Mucosa of descending colon (tissue), 3 donors: ENCODE results near the gene WDR35. TPM values are rescaled to one million over a fixed set of nuclear protein-coding genes. Genes with fewer than 3 reads are reported as not detected.
A peak's percentile ranks its signal among the peaks of the same experiment; 100 is the strongest.

Experiments used
- ATAC-seq: fragments of 200-7000 bp; cut with Tn5 transposase; one replicate; pipeline ENCODE4 v1.9.1; 2020; ENCODE audit warnings: mild to moderate bottlenecking, moderate library complexity
- DNase-seq, 3 donors: peaks; one replicate each; pipeline ENCODE4 v3.0.0-alpha.2; 2020
- H3K36me3 ChIP-seq: fragments of 200-600 bp; one replicate; pipeline ENCODE4 v1.8.0; 2021; ENCODE audit warnings: low read depth, mild to moderate bottlenecking
- H3K4me1 ChIP-seq: fragments of 200-600 bp; one replicate; pipeline ENCODE4 v1.8.0; 2021; ENCODE audit warnings: low read depth, mild to moderate bottlenecking
- H3K4me3 ChIP-seq: fragments of 200-600 bp; one replicate; pipeline ENCODE4 v1.8.0; 2021; ENCODE audit warnings: mild to moderate bottlenecking
- H3K9me3 ChIP-seq: fragments of 200-600 bp; one replicate; pipeline ENCODE4 v1.8.0; 2021; ENCODE audit warnings: mild to moderate bottlenecking
- CTCF ChIP-seq: fragments of 200-600 bp; IDR thresholded peaks from one replicate; pipeline ENCODE4 v1.8.0; 2022; ENCODE audit warnings: antibody characterized with exemption, mild to moderate bottlenecking
- intact Hi-C, 2 donors: fragments of 100-400 bp; cut with DNase I in 1 of 2; cut with micrococcal nuclease in 1 of 2; formaldehyde crosslinking; loops; one replicate each; pipeline versions ENCODE4 v1.11.0 to v1.11.1; 2022; cut with DNase I, micrococcal nuclease
- total RNA-seq, 3 donors: library from RNA; stranded (reverse); fragmentation: NEBNext Ultra II Directional in 2 of 3; extraction: Animal tissue kit (Norgen Biotek cat#: 25700) in 2 of 3; gene quantifications; one replicate each; pipeline versions ENCODE4 v1.2.1 to v1.2.4, GENCODE V29; 2021 to 2023
- donor health status: DM: no; HTN: no; CAD: no; lungs with moderate emphysema.
- donor health status: DM: no; HTN: no; CAD: no.
- donor health status: DM: no; HTN: yes; CAD: no.

The WDR35 gene
- total RNA-seq, 3 donors from 2014 or later, result 1.9 to 8.8 (median 2.7) TPM

GRCh38 chr2:19916385-19916950, 73.4 kb downstream of the WDR35 start:
- intact Hi-C loops, result no loop called here
- ATAC-seq (no peak), DNase-seq (no peak)
- Histone ChIP-seq H3K4me3 (no peak overlapping the region), H3K36me3 (no peaks in the 10 kb centered on the region), H3K9me3 (no peaks in the 10 kb centered on the region), H3K4me1 (no peaks in the 10 kb centered on the region)
- no peak for TF ChIP-seq CTCF

GRCh38 chr2:19914266-19914975, 75.5 kb downstream of the WDR35 start:
- no peaks in the 10 kb centered on the region for H3K4me1 ChIP-seq
- intact Hi-C loops, result no loop called here
- H3K4me3 ChIP-seq, result no peak overlapping the region
- TF ChIP-seq CTCF, result no peak
- ATAC-seq (no peak), DNase-seq (no peak)
- no peaks in the 10 kb centered on the region for H3K9me3 ChIP-seq
- H3K36me3 ChIP-seq, result no peaks in the 10 kb centered on the region

GRCh38 chr2:19911808-19912509, 77.9 kb downstream of the WDR35 start:
- no peaks in the 10 kb centered on the region for H3K9me3 ChIP-seq
- H3K4me3 ChIP-seq, result no peak overlapping the region
- no peak for TF ChIP-seq CTCF
- no peaks in the 10 kb centered on the region for H3K4me1 ChIP-seq
- ATAC-seq (no peak), DNase-seq (no peak)
- intact Hi-C loops, result no loop called here
- no peaks in the 10 kb centered on the region for H3K36me3 ChIP-seq

GRCh38 chr2:19902216-19902740, 87.6 kb downstream of the WDR35 start:
- Histone ChIP-seq H3K36me3 (no peaks in the 10 kb centered on the region), H3K4me1 (peaks cover 13% of the 10 kb centered on the region), H3K9me3 (no peaks in the 10 kb centered on the region), H3K4me3 (peak overlapping the region; percentile 78)
- DNase-seq (no peak), ATAC-seq (no peak)
- no peak for TF ChIP-seq CTCF
- intact Hi-C loops, result no loop called here

- peak; percentile 98 for ATAC-seq
- no peak for TF ChIP-seq CTCF
- H3K4me1 ChIP-seq, result peaks cover 13% of the 10 kb centered on the region
- no peaks in the 10 kb centered on the region for H3K36me3 ChIP-seq
- H3K4me3 ChIP-seq, result peak within 1 kb of the TSS; percentile 78
- DNase-seq, result peak; percentile 95 to 97 (median 95)
- H3K9me3 ChIP-seq, result no peaks in the 10 kb centered on the region
- intact Hi-C loops, result no loop called here
Measured at GRCh38 chr2:19901442-19902215, 88.3 kb downstream of the WDR35 start, which contains the start of gene TTC32. TSS of gene TTC32 (minus strand) at chr2:19901983. CDS start at chr2:19901854, 129 bp downstream.
